Measurements from ENCODE around the gene CROCC2.

CROCC2 gene

GRCh38 chr2:241003047-241003360, 96.9 kb downstream of the CROCC2 start:
- no peaks in the 10 kb centered on the region for H3K36me3 ChIP-seq (ENCODE audit: insufficient read depth, low read length)

GRCh38 chr2:241003369-241003768, 97.2 kb downstream of the CROCC2 start:
- no peak overlapping the region for H3K4me2 ChIP-seq (ENCODE audit: insufficient read depth, low read length)
- H3K4me1 ChIP-seq (ENCODE audit: insufficient read depth, low read length) = no peaks in the 10 kb centered on the region
- TF ChIP-seq CTCF (IDR thresholded peaks at IDR 0.05; ENCODE audit: borderline replicate concordance, extremely low read depth, low read length, poor library complexity, severe bottlenecking) (no peak), EZH2 (IDR thresholded peaks at IDR 0.05; ENCODE audit: borderline replicate concordance, low read depth, low read length, severe bottlenecking) (no peak)
- H3K27me3 ChIP-seq (ENCODE audit: insufficient read depth, low read length, poor library complexity) = no peaks in the 10 kb centered on the region
- no peaks in the 10 kb centered on the region for H4K20me1 ChIP-seq (ENCODE audit: insufficient read depth, low read length)
- ATAC-seq (ENCODE audit: insufficient read depth, low read depth) = no peak
- no peak overlapping the region for H2AFZ ChIP-seq (ENCODE audit: low read depth, low read length)
- H3K27ac ChIP-seq (ENCODE audit: low read length) = no peak overlapping the region
- H3K36me3 ChIP-seq (ENCODE audit: insufficient read depth, low read length) = no peaks in the 10 kb centered on the region
- no peak for DNase-seq
- H3K9me3 ChIP-seq (ENCODE audit: insufficient read depth, low read length, severe bottlenecking) = peaks cover 16% of the 10 kb centered on the region
- no peak overlapping the region for H3K4me3 ChIP-seq (ENCODE audit: low read depth in 1 of 2, low read length in 2 of 2)
- H3K79me2 ChIP-seq (ENCODE audit: insufficient read depth, low read length) = no peaks in the 10 kb centered on the region
- H3K9ac ChIP-seq (ENCODE audit: low read depth, low read length) = no peak overlapping the region

More at GRCh38 chr2:241003047-241003360, 96.9 kb downstream of the CROCC2 start:
- Histone ChIP-seq H3K9me3 (ENCODE audit: insufficient read depth, low read length, severe bottlenecking) (peaks cover 16% of the 10 kb centered on the region), H3K4me3 (ENCODE audit: low read depth in 1 of 2, low read length in 2 of 2) (no peak overlapping the region), H4K20me1 (ENCODE audit: insufficient read depth, low read length) (no peaks in the 10 kb centered on the region), H3K9ac (ENCODE audit: low read depth, low read length) (no peak overlapping the region), H3K79me2 (ENCODE audit: insufficient read depth, low read length) (no peaks in the 10 kb centered on the region), H2AFZ (ENCODE audit: low read depth, low read length) (no peak overlapping the region), H3K4me2 (ENCODE audit: insufficient read depth, low read length) (no peak overlapping the region), H3K4me1 (ENCODE audit: insufficient read depth, low read length) (no peaks in the 10 kb centered on the region), H3K27ac (ENCODE audit: low read length) (no peak overlapping the region), H3K27me3 (ENCODE audit: insufficient read depth, low read length, poor library complexity) (no peaks in the 10 kb centered on the region)
- no peak for ATAC-seq (ENCODE audit: insufficient read depth, low read depth)
- DNase-seq = no peak
- TF ChIP-seq CTCF (IDR thresholded peaks at IDR 0.05; ENCODE audit: borderline replicate concordance, extremely low read depth, low read length, poor library complexity, severe bottlenecking) (no peak), EZH2 (IDR thresholded peaks at IDR 0.05; ENCODE audit: borderline replicate concordance, low read depth, low read length, severe bottlenecking) (no peak)

GRCh38 chr2:241003830-241004564, 97.9 kb downstream of the CROCC2 start:
- Histone ChIP-seq H3K36me3 (ENCODE audit: insufficient read depth, low read length) (no peaks in the 10 kb centered on the region), H3K27me3 (ENCODE audit: insufficient read depth, low read length, poor library complexity) (no peaks in the 10 kb centered on the region), H3K79me2 (ENCODE audit: insufficient read depth, low read length) (no peaks in the 10 kb centered on the region), H3K4me2 (ENCODE audit: insufficient read depth, low read length) (no peak overlapping the region), H3K27ac (ENCODE audit: low read length) (no peak overlapping the region), H3K9ac (ENCODE audit: low read depth, low read length) (no peak overlapping the region), H3K4me3 (ENCODE audit: low read depth in 1 of 2, low read length in 2 of 2) (no peak overlapping the region), H2AFZ (ENCODE audit: low read depth, low read length) (no peak overlapping the region), H3K4me1 (ENCODE audit: insufficient read depth, low read length) (no peaks in the 10 kb centered on the region), H3K9me3 (ENCODE audit: insufficient read depth, low read length, severe bottlenecking) (peaks cover 16% of the 10 kb centered on the region), H4K20me1 (ENCODE audit: insufficient read depth, low read length) (no peaks in the 10 kb centered on the region)
- ATAC-seq (ENCODE audit: insufficient read depth, low read depth) (no peak), DNase-seq (no peak)
- TF ChIP-seq CTCF (IDR thresholded peaks at IDR 0.05; ENCODE audit: borderline replicate concordance, extremely low read depth, low read length, poor library complexity, severe bottlenecking) (no peak), EZH2 (IDR thresholded peaks at IDR 0.05; ENCODE audit: borderline replicate concordance, low read depth, low read length, severe bottlenecking) (no peak)

All from DND-41 (cell line).